Activated CD4-positive, alpha-beta T cell treated with anti-CD3 and anti-CD28 coated beads for 4 hours (primary cell): ENCODE data around the gene CACNA1S.
A peak's percentile ranks its signal among the peaks of the same experiment; 100 is the strongest.

Source experiments
- DNase-seq, 2 donors: peaks; one replicate each; pipeline ENCODE4 v3.0.0-alpha.2; 2020

The CACNA1S gene

GRCh38 chr1:201112173-201112731, at the start of gene CACNA1S:
Gene CACNA1S, minus strand, starts transcription at chr1:201112426. Its CDS starts 87 bp downstream, at chr1:201112339.
- DNase-seq = no peak

- DNase-seq = no peak
Measured at GRCh38 chr1:201157949-201158348, 45.7 kb upstream of the CACNA1S start.

GRCh38 chr1:201156819-201157218, 44.6 kb upstream of the CACNA1S start:
- no peak for DNase-seq

GRCh38 chr1:201156346-201156745, 44.1 kb upstream of the CACNA1S start:
- no peak for DNase-seq

- no peak for DNase-seq
Measured at GRCh38 chr1:201155354-201155753, 43.1 kb upstream of the CACNA1S start.

GRCh38 chr1:201154389-201155165, 42.4 kb upstream of the CACNA1S start, which contains the start of gene TMEM9:
Gene TMEM9, minus strand, starts transcription at chr1:201154474. Its CDS starts 551 bp downstream, at chr1:201153923.
- DNase-seq = peak; percentile 97 to 99

GRCh38 chr1:201153474-201154388, 41.5 kb upstream of the CACNA1S start:
- DNase-seq = peak in 1 of 2 donors; percentile 2

GRCh38 chr1:201149400-201149799, 37.2 kb upstream of the CACNA1S start:
- no peak for DNase-seq

GRCh38 chr1:201147396-201148015, 35.3 kb upstream of the CACNA1S start:
- no peak for DNase-seq

- no peak for DNase-seq
Measured at GRCh38 chr1:201146626-201147390, 34.6 kb upstream of the CACNA1S start.

- DNase-seq = no peak
Measured at GRCh38 chr1:201145816-201146215, 33.6 kb upstream of the CACNA1S start.

- DNase-seq = no peak
Measured at GRCh38 chr1:201145132-201145531, 32.9 kb upstream of the CACNA1S start.

- DNase-seq = no peak
Measured at GRCh38 chr1:201144701-201145100, 32.5 kb upstream of the CACNA1S start.

GRCh38 chr1:201143726-201144635, 31.8 kb upstream of the CACNA1S start:
- no peak for DNase-seq

GRCh38 chr1:201142849-201143725, 30.9 kb upstream of the CACNA1S start:
- no peak for DNase-seq

GRCh38 chr1:201142011-201142848, 30.0 kb upstream of the CACNA1S start:
- DNase-seq = no peak

- no peak for DNase-seq
Measured at GRCh38 chr1:201141418-201141817, 29.2 kb upstream of the CACNA1S start.

- no peak for DNase-seq
Measured at GRCh38 chr1:201140941-201141260, 28.7 kb upstream of the CACNA1S start.
